Activated naive CD8-positive, alpha-beta T cell treated with anti-CD3 and anti-CD28 coated beads, Interleukin-2, amount 50 U/mL, for 24 hours (primary cell): Measurements from ENCODE around the gene OR6C4.
"Not testable (repeated sequence)": the region's sequence is repeated elsewhere in the genome, so short reads cannot be mapped to it uniquely, and the experiment has no call there.

Source experiments
- ATAC-seq: fragments of 150-1000 bp; cut with Tn5 transposase; one replicate; pipeline ENCODE4 v1.10.0; 2021
- DNase-seq: peaks from one replicate; pipeline ENCODE4 v3.0.0; 2021
- H3K27ac Mint-ChIP-seq: one replicate; pipeline ENCODE4 v1.8.0; 2021; ENCODE audit warnings: mild to moderate bottlenecking, mixed read lengths
- H3K27me3 Mint-ChIP-seq: one replicate; pipeline ENCODE4 v1.8.0; 2021; ENCODE audit warnings: mixed read lengths
- H3K36me3 Mint-ChIP-seq: one replicate; pipeline ENCODE4 v1.8.0; 2021; ENCODE audit warnings: low read depth, mixed read lengths
- H3K4me1 Mint-ChIP-seq: one replicate; pipeline ENCODE4 v1.8.0; 2021; ENCODE audit warnings: mixed read lengths
- H3K4me3 Mint-ChIP-seq: one replicate; pipeline ENCODE4 v1.8.0; 2021; ENCODE audit warnings: mild to moderate bottlenecking, moderate library complexity, mixed read lengths
- H3K9me3 Mint-ChIP-seq: one replicate; pipeline ENCODE4 v1.8.0; 2021; ENCODE audit warnings: mixed read lengths

OR6C4 gene

DNA sequence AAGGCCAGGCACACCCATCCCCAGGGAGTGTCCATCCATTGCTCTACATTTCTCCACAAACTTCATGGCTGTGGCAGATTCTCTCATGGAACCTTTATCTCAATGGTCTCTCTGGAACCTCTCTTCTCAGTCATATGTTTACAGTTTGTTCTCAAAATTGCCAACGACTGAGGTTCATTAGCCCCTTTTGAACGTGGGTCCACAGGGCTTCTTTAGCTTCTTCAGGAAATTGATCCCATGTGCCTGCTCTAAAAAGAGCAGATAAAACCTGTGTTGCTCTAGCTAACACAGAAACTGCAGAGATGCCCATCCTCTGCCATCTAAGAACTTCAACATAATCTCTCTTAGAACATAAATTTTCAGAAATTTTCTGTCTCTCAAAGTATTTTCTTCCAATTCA is at the start of gene OR6C4:
OR6C4 (plus strand) TSS at position 301 of the 400 bp plus-strand sequence. CDS start 1,625 bp downstream, outside the sequence.
- H3K27me3 Mint-ChIP-seq, result peaks cover 17% of the 10 kb centered on the region
- H3K4me3 Mint-ChIP-seq, result no peak within 1 kb of the TSS
- no peaks in the 10 kb centered on the region for H3K9me3 Mint-ChIP-seq
- no peaks in the 10 kb centered on the region for H3K4me1 Mint-ChIP-seq
- ATAC-seq (no peak), DNase-seq (no peak)
- H3K36me3 Mint-ChIP-seq, result no peaks in the 10 kb centered on the region
- no peak within 1 kb of the TSS for H3K27ac Mint-ChIP-seq

DNA sequence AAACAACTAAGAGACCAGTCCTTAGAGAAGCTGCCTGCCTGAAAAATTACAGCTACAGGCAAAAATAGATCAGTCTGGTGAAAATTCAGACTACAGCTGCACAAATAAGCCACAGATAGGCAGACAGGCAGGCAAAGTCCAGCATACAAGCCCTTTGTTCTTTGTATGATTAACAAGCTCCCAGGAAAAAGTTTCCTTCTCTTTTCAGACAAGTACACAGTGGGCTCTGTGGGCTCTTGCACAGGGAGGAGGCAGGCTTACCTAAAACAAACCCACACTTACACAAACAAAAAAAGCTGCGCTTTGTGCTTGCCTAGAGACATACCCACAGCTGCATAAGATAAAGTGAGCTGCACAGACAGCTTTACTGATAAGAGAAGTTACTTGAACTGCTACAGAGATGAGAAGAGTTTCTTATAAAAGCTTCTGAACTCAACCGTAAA is 49.6 kb upstream of the OR6C4 start:
- no peak overlapping the region for H3K4me3 Mint-ChIP-seq

DNA sequence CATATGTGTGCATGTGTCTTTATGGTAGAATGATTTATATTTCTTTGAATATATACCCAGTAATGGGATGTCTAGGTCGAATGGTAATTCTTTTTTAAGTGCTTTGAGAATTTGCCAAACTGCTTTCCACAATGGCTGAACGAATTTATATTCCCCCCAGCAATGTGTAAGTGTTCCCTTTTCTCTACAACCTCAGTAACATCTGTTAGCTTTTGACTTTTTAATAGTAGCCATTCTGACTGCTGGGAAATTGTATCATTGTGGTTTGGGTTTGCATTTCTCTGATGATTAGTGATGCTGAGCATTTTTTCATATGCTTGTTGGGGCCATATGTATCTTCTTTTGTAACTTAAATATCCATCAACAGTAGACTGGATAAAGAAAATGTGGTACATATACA is 47.8 kb upstream of the OR6C4 start:
- H3K4me1 Mint-ChIP-seq, result no peaks in the 10 kb centered on the region
- H3K36me3 Mint-ChIP-seq, result no peaks in the 10 kb centered on the region
- H3K9me3 Mint-ChIP-seq, result no peaks in the 10 kb centered on the region
- peaks cover 5% of the 10 kb centered on the region for H3K27me3 Mint-ChIP-seq
- H3K4me3 Mint-ChIP-seq, result no peak overlapping the region
- no peak for DNase-seq
- ATAC-seq, result no peak
- H3K27ac Mint-ChIP-seq, result no peak overlapping the region

More for the DNA sequence above, 49.6 kb upstream of the OR6C4 start:
- H3K27me3 Mint-ChIP-seq, result peaks cover 8% of the 10 kb centered on the region
- no peaks in the 10 kb centered on the region for H3K4me1 Mint-ChIP-seq
- DNase-seq (no peak), ATAC-seq (no peak)
- H3K27ac Mint-ChIP-seq, result no peak overlapping the region
- no peaks in the 10 kb centered on the region for H3K9me3 Mint-ChIP-seq
- H3K36me3 Mint-ChIP-seq, result no peaks in the 10 kb centered on the region

DNA sequence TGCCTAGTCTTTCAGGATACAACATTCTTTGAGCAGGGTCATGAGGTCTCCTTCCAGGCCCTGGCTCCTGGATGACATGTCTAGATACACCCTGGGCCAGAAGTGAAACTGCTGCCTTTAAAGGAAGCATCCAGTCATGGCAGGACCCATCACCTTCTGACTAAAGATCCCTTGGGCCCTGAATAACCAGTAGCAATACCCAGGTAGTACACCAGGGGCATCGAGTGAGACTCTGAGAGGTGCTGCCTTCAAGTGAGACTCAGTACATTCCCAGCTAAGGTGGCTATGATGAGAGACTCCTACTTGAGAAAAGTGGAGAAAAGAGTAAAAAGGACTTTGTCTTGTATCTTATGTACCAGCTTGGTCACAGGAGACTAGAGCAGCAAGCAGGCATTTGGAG is 33.7 kb upstream of the OR6C4 start:
- no peak overlapping the region for H3K27ac Mint-ChIP-seq
- no peak for DNase-seq
- H3K4me3 Mint-ChIP-seq, result no peak overlapping the region
- H3K27me3 Mint-ChIP-seq, result peaks cover 16% of the 10 kb centered on the region
- H3K9me3 Mint-ChIP-seq, result no peaks in the 10 kb centered on the region
- no peaks in the 10 kb centered on the region for H3K4me1 Mint-ChIP-seq
- no peaks in the 10 kb centered on the region for H3K36me3 Mint-ChIP-seq
- no peak for ATAC-seq

DNA sequence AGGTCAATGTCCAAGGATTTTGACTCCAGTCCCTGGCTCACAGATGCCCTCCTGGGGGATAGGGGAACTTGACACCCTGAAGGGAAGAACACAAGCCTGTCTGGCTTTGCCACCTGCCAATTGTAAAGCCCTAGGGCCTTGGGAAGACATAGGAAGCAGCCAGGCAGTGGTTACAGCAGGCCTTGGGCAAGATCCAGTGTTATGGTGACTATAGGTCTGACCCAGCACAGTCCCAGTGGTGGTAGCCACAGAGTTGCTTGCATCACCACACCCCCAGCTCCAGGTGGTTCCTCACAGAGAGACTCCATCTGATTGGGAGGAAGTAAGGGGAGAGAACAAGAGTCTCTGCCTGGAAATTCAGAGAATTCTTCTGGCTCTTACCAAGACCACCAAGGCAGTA is 33.0 kb upstream of the OR6C4 start:
- no peaks in the 10 kb centered on the region for H3K4me1 Mint-ChIP-seq

DNA sequence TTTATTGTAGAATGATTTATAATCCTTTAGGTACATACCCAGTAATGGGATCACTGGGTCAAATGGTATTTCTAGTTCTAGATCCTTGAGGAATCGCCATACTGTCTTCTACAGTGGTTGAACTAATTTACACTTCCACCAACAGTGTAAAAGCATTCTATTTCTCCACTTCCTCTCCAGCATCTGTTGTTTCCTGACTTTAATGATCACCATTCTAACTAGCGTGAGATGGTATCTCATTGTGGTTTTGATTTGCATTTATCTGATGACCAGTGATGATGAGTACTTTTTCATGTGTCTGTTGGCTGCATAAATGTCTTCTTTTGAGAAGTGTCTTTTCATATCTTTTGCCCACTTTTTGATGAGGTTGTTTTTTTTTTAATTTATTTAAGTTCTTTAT is 1.2 kb upstream of the OR6C4 start:
- not testable (repeated sequence) for H3K36me3 Mint-ChIP-seq, ATAC-seq, H3K4me1 Mint-ChIP-seq, DNase-seq, H3K27ac Mint-ChIP-seq, H3K4me3 Mint-ChIP-seq, H3K9me3 Mint-ChIP-seq
- H3K27me3 Mint-ChIP-seq, result peaks cover 20% of the 10 kb centered on the region

More for the DNA sequence above, 33.0 kb upstream of the OR6C4 start:
- Mint-ChIP-seq H3K27me3 (peaks cover 16% of the 10 kb centered on the region), H3K36me3 (no peaks in the 10 kb centered on the region), H3K9me3 (no peaks in the 10 kb centered on the region), H3K27ac (no peak overlapping the region), H3K4me3 (no peak overlapping the region)
- ATAC-seq (no peak), DNase-seq (no peak)

DNA sequence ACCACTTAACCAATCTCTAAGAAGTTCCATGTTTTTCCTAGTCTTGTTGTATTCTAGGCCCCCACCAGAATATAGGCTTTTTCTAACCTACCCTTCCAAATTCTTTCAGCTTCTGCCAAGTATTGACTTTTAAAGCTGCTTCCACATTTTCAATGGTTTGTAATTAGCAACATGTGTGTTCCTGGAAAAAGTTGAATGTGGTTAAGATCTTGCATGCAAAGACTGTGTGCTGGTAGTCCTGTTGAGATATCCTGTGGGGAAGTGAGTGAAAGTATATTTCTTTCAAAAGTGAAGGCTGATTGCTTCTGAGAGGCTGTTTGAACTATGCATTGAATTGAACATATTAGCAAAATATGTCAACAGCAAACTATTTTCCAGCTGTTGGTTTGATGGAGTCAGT is 646 bp upstream of the OR6C4 start:
- Mint-ChIP-seq H3K27ac (no peak overlapping the region), H3K4me1 (no peaks in the 10 kb centered on the region), H3K36me3 (no peaks in the 10 kb centered on the region), H3K27me3 (peaks cover 20% of the 10 kb centered on the region), H3K4me3 (no peak overlapping the region), H3K9me3 (no peaks in the 10 kb centered on the region)
- no peak for DNase-seq
- ATAC-seq, result no peak

DNA sequence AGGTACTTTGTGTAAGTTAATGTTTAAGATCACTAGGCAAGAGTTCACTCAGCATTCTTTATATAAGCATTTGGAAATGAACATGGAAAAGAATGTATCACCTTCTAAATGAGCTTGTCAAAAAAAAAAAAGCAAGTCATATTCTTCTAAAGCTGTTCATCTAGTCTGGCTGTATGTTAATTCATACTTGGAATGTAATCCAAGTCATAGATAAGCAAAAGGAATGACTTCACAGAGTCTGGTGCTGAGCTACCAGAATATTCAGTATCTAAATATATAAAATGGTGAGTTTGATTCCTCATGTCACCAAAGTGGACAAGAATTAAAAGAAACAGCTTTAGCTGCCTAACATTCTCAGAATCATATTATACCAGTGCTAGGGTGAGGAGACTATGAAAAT is 4.9 kb downstream of the OR6C4 start:
- H3K9me3 Mint-ChIP-seq, result peaks cover 22% of the 10 kb centered on the region
- no peak for DNase-seq
- ATAC-seq, result no peak
- H3K4me3 Mint-ChIP-seq, result no peak overlapping the region
- no peaks in the 10 kb centered on the region for H3K4me1 Mint-ChIP-seq
- H3K27ac Mint-ChIP-seq, result no peak overlapping the region
- H3K36me3 Mint-ChIP-seq, result no peaks in the 10 kb centered on the region
- peaks cover 5% of the 10 kb centered on the region for H3K27me3 Mint-ChIP-seq

DNA sequence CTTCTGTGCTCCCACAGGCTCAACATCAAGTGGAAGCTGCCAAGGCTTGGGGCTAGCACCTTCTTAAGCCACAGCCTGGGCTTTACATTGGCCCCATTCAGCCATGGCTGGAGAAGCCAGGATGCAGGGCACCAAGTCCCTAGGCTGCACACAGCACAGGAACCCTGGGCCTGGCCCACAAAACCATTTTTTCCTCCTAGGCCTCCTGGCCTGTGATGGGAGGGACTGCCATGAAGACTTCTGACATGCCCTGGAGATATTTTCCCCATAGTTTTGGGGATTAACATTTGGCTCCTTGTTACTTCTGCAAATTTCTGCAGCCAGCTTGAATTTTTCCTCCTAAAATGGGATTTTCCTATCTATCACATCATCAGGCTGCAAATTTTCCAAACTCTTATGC is 20.7 kb downstream of the OR6C4 start:
- H3K27ac Mint-ChIP-seq, H3K4me3 Mint-ChIP-seq, DNase-seq, H3K4me1 Mint-ChIP-seq, H3K27me3 Mint-ChIP-seq, ATAC-seq: not testable (repeated sequence)
- Mint-ChIP-seq H3K36me3 (peaks cover 14% of the 10 kb centered on the region), H3K9me3 (peaks cover 24% of the 10 kb centered on the region)

DNA sequence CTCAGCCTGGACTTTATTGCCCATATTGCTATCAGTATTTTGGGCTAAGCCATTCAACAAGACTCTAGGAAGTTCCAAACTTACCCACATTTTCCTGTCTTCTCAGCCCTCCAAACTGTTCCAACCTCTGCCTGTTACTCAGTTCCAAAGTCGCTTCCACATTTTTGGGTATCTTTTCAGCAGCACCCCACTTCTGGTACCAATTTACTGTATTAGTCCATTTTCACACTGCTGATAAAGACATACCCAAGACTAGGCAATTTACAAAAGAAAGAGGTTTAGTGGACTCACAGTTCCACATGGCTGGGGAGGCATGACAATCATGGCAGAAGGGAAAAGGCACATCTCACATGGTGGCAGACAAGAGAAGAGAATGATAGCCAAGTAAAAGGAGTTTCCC is 21.3 kb downstream of the OR6C4 start:
- not testable (repeated sequence) for H3K27ac Mint-ChIP-seq, H3K4me3 Mint-ChIP-seq, ATAC-seq, H3K27me3 Mint-ChIP-seq, DNase-seq, H3K4me1 Mint-ChIP-seq
- Mint-ChIP-seq H3K9me3 (peaks cover 24% of the 10 kb centered on the region), H3K36me3 (peaks cover 14% of the 10 kb centered on the region)

DNA sequence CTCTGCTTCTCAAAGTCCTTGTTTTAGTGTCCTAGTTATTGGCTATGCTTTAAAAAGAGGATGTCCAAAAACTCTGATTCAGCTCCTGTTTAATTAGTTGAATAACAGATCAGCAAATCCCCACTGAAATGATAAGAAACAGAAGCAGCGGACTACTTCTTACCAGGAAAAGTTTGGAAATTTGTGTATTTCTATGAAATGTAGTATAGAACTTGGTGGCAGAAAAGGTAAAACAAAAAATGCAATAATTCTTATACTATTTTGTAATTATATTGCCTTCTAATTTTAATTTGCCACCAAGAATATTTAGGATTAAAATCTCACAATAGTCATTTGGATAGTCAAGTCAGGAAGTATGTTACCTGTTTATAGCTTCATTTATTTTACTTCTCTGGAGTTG is 22.8 kb downstream of the OR6C4 start, which contains the start of gene OR2AP1:
OR2AP1 (plus strand) TSS at position 301 of the 400 bp plus-strand sequence. CDS start 1,947 bp downstream, outside the sequence.
- Mint-ChIP-seq H3K4me1 (no peaks in the 10 kb centered on the region), H3K27me3 (peaks cover 5% of the 10 kb centered on the region), H3K9me3 (peaks cover 24% of the 10 kb centered on the region), H3K36me3 (peaks cover 14% of the 10 kb centered on the region), H3K27ac (no peak within 1 kb of the TSS), H3K4me3 (no peak within 1 kb of the TSS)
- ATAC-seq, result no peak
- no peak for DNase-seq

DNA sequence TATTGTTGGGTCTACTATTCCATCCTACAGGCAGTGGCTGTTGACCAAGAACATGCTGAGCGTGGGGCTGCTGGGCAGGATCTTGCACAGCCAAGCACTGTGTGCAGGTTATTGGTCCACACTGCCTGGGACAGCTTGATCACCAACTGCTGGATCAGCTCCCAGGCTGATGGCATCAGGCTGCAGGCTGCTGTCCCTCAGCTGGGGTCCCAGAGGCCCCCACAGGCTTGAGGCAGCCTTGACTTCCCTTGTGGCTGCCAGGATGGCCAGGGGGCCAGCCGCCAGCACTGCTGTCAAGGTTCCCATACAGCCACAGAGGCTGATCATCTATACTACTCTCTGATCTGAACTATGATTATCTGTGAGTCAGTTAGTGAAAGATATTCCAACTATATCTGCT is 32.7 kb downstream of the OR6C4 start:
- peaks cover 42% of the 10 kb centered on the region for H3K27me3 Mint-ChIP-seq
- no peak overlapping the region for H3K27ac Mint-ChIP-seq
- H3K36me3 Mint-ChIP-seq, result no peaks in the 10 kb centered on the region

DNA sequence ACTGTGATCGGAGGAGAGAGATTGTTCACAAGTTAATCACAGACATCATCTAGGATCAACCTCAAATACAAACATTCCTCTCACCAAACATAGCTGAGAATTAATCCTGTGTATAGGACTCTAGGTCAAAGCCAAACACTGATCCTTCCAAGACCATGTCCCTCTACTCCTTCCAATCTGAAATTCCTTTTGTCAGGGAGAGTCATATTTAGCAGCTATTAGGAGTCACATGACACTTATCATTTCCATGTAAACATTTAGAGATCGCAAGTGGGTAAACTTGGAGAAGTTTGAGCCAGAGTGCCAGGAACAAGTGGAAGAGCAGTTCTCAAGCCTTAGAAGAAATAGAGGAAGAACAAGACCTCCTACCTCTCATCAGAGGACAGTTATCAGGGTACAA is 36.4 kb downstream of the OR6C4 start:
- Mint-ChIP-seq H3K4me3 (no peak overlapping the region), H3K9me3 (no peaks in the 10 kb centered on the region), H3K4me1 (no peaks in the 10 kb centered on the region), H3K27ac (no peak overlapping the region), H3K27me3 (peaks cover 47% of the 10 kb centered on the region), H3K36me3 (no peaks in the 10 kb centered on the region)
- no peak for DNase-seq
- no peak for ATAC-seq

More for the DNA sequence above, 32.7 kb downstream of the OR6C4 start:
- ATAC-seq (no peak), DNase-seq (no peak)
- Mint-ChIP-seq H3K4me3 (no peak overlapping the region), H3K4me1 (no peaks in the 10 kb centered on the region), H3K9me3 (peaks cover 8% of the 10 kb centered on the region)

DNA sequence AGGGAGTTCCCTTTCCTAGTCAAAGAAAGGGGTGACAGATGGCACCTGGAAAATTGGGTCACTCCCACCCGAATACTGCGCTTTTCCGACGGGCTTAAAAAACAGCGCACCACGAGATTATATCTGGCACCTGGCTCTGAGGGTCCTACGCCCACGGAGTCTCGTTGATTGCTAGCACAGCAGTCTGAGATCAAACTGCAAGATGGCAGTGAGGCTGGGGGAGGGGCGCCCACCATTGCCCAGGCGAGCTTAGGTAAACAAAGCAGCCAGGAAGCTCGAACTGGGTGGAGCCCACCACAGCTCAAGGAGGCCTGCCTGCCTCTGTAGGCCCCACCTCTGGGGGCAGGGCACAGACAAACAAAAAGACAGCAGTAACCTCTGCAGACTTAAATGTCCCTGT is 40.8 kb downstream of the OR6C4 start:
- H3K27ac Mint-ChIP-seq, DNase-seq, H3K4me1 Mint-ChIP-seq, ATAC-seq, H3K4me3 Mint-ChIP-seq, H3K36me3 Mint-ChIP-seq: not testable (repeated sequence)
- H3K27me3 Mint-ChIP-seq, result peaks cover 42% of the 10 kb centered on the region
- peaks cover 11% of the 10 kb centered on the region for H3K9me3 Mint-ChIP-seq
